ENCODE results near the gene PGAP3.

Gene PGAP3

GRCh38 chr17:39669897-39670735 is 17.7 kb downstream of the PGAP3 start:
- no peak for DNase-seq

GRCh38 chr17:39667945-39668924 is 19.6 kb downstream of the PGAP3 start, which contains the start of gene PNMT:
TSS of gene PNMT (plus strand) at chr17:39668453. CDS start at chr17:39668476, 23 bp downstream.
- no peak for DNase-seq

GRCh38 chr17:39667262-39667944 is 20.5 kb downstream of the PGAP3 start:
- no peak for DNase-seq

GRCh38 chr17:39666601-39667261 is 21.1 kb downstream of the PGAP3 start:
- DNase-seq, result no peak

- DNase-seq, result no peak
These were observed 21.6 kb downstream of the PGAP3 start for GRCh38 chr17:39666231-39666600.

- DNase-seq, result no peak
These were observed 22.1 kb downstream of the PGAP3 start for GRCh38 chr17:39665642-39666224.

- no peak for DNase-seq
These were observed 23.0 kb downstream of the PGAP3 start, which contains the start of gene TCAP for GRCh38 chr17:39664581-39665561. TSS of gene TCAP (plus strand) at chr17:39665349. CDS start at chr17:39665360, 11 bp downstream.

- DNase-seq, result no peak
These were observed 23.9 kb downstream of the PGAP3 start for GRCh38 chr17:39663688-39664580.

GRCh38 chr17:39663340-39663687 is 24.5 kb downstream of the PGAP3 start:
- DNase-seq, result no peak

GRCh38 chr17:39662551-39663339 is 25.1 kb downstream of the PGAP3 start:
- DNase-seq, result no peak

- no peak for DNase-seq
These were observed 25.9 kb downstream of the PGAP3 start for GRCh38 chr17:39661744-39662541.

- DNase-seq, result no peak
These were observed 27.2 kb downstream of the PGAP3 start for GRCh38 chr17:39660397-39661385.

GRCh38 chr17:39660011-39660360 is 27.9 kb downstream of the PGAP3 start:
- DNase-seq, result no peak

- no peak for DNase-seq
These were observed 28.4 kb downstream of the PGAP3 start for GRCh38 chr17:39659279-39660010.

- no peak for DNase-seq
These were observed 29.1 kb downstream of the PGAP3 start for GRCh38 chr17:39658760-39659159.

- DNase-seq, result no peak
These were observed 29.5 kb downstream of the PGAP3 start for GRCh38 chr17:39658346-39658745.
